ENCODE measurements around the gene MTMR2.
A peak's percentile ranks its signal among the peaks of the same experiment; 100 is the strongest.

The MTMR2 gene

DNA sequence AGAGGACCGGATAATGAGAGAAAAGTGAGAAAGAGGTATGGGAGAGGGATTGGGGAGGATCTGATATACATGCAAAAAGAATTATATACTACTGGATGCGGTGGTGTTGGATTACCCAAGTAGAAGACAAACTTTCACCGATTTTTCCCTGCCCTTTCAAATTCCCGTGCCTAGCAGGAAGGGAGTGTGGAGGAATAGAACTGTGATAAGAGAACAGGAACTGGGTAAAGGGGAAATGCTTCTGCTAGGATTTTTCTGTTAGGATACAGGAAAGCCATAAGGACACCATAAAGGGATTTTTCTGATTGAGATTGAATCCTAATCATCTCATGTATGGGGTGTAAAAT, 480 bp upstream of the MTMR2 start:
- TF ChIP-seq ZNF274 (IDR thresholded peaks at IDR 0.05; ENCODE audit: low read depth, low read length), result no peak
- H3K4me3 ChIP-seq (ENCODE audit: low read length), result peak overlapping the region; percentile 95

DNA sequence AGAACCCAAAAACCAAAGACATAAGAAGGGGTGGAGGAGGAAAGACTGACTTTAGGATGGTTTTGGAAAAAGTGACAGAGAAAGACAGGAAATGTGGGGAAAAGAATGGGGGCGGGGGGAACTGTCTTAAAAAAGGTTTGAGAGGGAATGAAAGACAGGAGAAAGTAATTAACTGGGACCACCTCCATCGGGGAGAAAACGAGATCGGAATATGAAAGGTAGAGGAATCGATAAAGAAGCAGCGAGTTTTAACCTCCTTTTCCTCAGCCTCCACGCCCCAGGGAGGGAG, 524 bp downstream of the MTMR2 start:
- peak overlapping the region; percentile 95 for H3K4me3 ChIP-seq (ENCODE audit: low read length)
- TF ChIP-seq ZNF274 (IDR thresholded peaks at IDR 0.05; ENCODE audit: low read depth, low read length), result no peak

DNA sequence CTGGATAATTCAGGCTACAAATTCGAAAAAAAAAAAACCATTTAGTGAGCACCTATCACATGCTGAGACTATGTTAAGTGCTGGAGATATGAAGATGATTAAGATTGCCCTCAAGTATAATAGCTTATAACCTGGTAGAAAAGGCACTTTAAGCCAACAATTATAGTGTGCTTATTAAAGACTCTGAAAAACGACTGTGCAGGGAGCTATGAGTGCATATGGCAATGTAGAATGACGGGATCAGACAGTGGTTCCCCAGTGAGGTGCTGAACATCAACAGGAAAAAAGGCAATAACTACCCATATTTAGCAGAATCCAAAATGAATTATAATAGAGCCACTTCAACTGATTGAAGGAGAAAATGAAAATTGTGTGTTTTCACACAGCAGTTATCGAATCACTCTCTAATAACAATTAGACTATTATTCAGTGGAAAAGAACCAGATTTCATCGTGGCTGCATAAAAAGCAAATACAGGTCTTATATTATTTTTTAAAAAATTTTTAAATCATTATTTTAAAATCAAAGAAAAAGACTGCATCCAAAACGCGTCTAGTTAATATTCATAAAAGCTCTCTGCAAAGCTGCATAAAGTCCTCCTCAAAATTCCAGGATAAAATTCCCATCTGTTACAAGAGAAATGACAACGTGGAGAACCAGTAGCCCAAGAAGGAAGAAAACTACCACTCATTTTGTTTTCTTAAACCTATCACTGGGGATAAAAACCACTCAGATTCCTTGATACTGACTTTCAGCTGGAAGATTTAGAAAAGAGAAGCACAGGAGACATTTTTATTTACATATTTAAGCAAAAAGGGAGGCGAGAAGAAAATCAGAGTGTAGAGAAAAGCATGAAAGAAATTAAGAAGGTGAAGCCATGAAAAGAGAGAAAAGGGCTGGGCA, 1.1 kb downstream of the MTMR2 start:
- TF ChIP-seq ZNF274 (IDR thresholded peaks at IDR 0.05; ENCODE audit: low read depth, low read length), result no peak
- peak overlapping the region; percentile 95 for H3K4me3 ChIP-seq (ENCODE audit: low read length)

DNA sequence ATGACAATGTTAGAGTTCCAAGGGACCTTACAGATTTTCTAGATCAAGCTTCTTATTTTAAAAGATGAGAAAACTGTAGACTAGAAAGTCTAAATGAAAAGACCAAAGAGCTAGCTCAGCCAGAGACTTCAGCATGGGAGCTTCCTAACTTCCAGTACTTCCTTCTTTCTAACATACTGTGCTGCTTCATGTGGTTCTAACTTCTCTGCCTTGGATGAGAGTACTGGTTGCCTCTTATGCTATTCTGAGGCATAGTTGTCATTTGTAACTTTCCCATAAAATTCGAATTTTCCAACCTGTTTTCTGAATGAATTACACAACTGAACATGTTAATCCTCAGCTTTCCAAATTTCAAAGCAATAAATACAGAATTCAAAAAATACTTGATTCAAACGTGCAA, 1.8 kb downstream of the MTMR2 start:
- H3K4me3 ChIP-seq (ENCODE audit: low read length), result no peak overlapping the region
- TF ChIP-seq ZNF274 (IDR thresholded peaks at IDR 0.05; ENCODE audit: low read depth, low read length), result no peak

DNA sequence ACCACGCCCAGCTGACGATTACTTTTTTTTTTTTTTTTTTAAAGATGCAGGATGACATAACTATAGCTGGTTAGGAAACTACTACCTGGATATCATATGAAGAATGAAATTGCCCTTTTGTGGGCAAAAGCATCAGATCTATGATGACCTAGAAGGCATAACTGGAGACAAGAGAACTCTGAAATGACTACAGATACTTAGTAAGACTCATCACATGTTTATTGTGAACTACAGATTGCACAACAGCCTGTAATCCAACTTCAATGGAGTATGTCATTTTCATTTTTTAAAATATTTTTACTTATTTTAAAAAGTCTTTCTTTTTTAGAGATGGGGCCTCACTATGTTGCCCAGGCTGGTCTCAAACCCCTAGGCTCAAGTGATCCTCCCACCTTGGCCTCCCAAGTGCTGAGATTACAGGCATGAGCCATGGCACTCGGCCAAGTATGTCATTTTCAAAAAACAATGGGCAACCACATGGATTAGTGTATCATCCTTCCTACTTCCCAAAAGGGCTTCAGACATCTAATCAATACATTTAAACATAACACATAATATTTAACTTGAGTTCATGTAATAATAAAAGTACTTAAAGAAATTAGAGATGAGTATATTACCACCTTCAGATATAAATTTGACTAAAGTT, 3.3 kb downstream of the MTMR2 start:
- no peak overlapping the region for H3K4me3 ChIP-seq (ENCODE audit: low read length)
- TF ChIP-seq ZNF274 (IDR thresholded peaks at IDR 0.05; ENCODE audit: low read depth, low read length), result no peak

DNA sequence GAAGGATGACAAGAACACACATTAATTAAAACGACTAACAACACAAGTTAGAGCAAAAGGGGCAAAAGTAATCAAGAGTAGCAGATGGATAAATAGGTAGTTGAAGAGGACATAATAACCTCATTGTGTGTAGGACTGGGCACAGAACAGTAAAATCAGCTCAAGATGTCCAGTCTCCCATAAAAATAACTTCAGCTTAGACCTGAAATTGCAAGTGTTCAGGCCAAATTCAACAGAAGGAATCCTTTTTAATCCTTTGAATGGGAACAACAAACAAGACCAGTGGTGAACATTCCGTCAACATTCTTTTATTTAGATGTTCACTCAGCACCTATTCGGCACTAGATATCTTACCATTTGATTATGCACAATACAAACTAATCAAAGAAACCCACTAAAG, 4.4 kb downstream of the MTMR2 start:
- no peak overlapping the region for H3K4me3 ChIP-seq (ENCODE audit: low read length)

DNA sequence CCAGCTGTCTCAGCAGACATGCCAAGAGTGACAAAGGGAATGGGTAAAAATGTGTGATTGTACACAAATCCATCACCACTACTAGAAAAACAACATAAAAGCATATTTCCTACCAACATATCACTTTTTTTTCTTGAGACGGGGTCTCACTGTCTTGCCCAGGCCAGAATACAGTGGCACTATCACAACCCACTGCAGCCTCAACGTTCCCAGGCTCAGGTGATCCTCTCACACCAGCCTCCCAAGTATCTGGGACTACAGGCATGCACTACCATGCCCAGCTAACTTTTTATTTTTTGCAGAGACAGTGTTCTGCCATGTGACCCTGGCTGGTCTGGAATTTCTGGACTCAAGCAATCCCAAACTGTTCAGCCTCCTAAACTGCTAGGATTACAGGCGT, 5.2 kb downstream of the MTMR2 start:
- TF ChIP-seq ZNF274 (IDR thresholded peaks at IDR 0.05; ENCODE audit: low read depth, low read length), result no peak
- no peak overlapping the region for H3K4me3 ChIP-seq (ENCODE audit: low read length)

More for the DNA sequence above, 4.4 kb downstream of the MTMR2 start:
- no peak for TF ChIP-seq ZNF274 (IDR thresholded peaks at IDR 0.05; ENCODE audit: low read depth, low read length)

DNA sequence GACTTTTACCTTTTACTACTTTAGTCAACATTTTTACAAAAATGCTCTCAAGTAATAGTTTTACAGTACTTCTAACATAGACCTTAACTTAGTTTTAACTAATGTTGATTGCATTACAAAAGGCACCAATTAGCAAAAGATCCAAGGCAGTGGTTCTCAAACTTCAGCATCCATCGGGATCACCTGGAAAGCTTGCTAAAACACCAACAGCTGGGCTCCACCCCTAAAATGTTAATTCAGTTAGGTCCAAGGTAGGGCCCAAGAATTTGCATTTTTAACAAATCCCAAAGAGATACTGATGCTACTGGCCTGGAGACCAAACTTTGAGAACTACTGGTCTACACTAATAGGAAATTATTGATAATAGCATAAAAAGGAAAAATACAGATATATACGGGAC, 5.9 kb downstream of the MTMR2 start:
- H3K4me3 ChIP-seq (ENCODE audit: low read length), result no peak overlapping the region
- no peak for TF ChIP-seq ZNF274 (IDR thresholded peaks at IDR 0.05; ENCODE audit: low read depth, low read length)

DNA sequence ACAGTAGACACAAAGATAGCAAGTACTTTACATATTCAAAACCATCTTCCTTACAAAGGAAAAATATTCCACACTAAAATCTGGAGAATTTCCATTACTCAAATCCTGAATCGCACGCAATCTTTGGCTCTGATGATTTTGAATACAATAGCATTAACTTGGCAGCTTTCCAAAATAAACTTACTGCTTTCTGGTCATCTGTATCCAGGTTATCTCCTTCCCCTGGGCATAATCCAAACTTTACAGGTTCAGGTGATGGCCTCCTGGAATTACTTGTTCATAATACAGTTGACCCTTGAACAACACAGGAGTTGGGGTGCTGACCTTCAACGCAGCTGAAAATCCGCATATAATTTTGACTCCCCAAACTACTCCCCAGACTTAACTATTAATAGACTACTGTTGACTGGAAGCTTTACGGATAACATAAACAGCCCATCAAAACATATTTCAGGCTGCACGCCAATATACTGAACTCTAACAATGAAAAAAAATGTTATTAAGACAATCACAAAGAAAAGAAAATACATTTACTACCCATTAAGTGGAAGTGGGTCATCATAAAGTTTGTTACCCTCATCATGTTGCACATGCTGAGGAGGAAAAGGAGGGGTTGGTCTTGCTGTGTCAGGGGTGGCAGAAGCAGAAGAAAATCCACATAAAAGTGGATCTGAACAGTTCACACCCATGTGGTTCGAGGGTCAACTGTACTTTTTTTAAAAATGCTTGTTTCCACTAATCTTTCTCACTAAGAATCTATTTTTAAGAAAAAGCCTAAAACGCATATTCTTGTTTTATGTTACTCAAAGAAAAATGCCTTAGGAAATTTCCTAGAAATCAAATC, 6.5 kb downstream of the MTMR2 start:
- TF ChIP-seq ZNF274 (IDR thresholded peaks at IDR 0.05; ENCODE audit: low read depth, low read length), result no peak
- H3K4me3 ChIP-seq (ENCODE audit: low read length), result no peak overlapping the region

DNA sequence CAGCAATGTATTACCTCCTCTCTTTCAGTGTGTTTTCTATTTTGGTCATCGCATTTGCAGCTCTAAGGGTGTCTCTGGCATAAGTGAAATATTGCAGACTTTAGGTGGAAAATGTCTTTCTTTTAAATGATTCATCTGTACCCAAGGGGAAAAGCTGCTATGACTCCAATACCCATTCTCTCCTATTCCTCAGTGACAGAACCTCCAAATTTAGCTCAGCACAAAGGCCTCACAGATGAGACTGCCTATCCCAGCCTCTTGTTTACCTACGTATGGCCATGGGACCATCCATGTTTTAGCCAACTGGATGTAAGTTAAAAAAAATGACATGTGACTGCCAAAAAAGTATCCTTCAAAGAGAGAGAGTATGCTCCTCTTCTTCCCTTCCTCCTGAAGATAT, 7.9 kb downstream of the MTMR2 start:
- no peak overlapping the region for H3K4me3 ChIP-seq (ENCODE audit: low read length)
- TF ChIP-seq ZNF274 (IDR thresholded peaks at IDR 0.05; ENCODE audit: low read depth, low read length), result no peak

DNA sequence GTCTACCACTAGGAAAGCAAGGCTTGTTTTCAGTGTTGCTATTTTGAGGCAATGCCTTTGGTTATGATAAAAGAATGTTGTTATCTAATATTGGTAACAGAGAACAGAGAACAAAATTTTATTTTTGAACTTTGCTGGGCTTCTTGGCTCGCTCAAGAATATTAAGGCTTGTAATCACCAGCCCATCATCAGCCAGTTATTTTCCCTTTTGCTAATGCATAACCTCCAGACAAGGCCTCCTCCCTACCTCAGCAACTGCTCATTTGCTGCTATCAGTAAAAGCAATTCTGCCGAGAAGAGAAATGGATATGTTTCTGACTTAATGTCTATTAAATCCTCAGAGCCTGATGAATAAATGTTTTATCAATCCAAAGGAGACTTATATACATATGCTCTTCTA, 8.9 kb downstream of the MTMR2 start:
- no peak for TF ChIP-seq ZNF274 (IDR thresholded peaks at IDR 0.05; ENCODE audit: low read depth, low read length)
- no peak overlapping the region for H3K4me3 ChIP-seq (ENCODE audit: low read length)

DNA sequence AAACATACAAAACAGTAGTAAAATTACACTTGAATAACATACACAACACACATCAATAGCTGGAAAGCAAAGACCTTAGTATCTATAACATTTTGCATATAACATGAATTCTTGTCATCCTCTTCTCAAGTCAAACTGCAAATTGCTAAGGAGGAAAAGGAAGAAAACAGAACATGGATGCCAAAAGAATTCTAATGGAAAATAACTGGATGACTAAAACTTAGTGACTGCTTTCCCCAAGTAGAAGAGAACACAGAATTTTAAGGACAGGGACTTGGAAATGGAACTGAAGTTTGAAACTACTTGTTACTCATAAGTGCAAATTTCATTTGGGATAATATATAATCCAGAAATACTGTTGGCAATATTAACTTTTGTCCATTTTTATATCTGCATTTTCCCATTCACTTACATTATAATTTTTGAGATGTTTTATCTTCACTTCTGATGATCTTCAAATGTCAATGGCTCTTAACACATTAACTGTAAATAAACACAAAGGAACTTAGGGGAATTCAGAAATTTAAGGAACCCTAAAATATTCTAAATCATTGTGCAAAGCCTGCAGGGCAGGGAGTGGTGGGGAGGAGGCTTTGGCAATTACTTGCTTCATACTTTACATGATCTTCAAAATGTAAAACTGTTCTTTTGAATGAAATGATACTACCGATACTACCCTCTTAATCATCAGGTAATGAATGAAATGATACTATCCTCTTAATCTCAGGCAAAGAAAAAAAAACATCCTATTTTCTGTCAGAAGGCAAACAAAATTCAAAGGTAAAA, 9.9 kb downstream of the MTMR2 start:
- TF ChIP-seq ZNF274 (IDR thresholded peaks at IDR 0.05; ENCODE audit: low read depth, low read length), result no peak
- no peak overlapping the region for H3K4me3 ChIP-seq (ENCODE audit: low read length)

DNA sequence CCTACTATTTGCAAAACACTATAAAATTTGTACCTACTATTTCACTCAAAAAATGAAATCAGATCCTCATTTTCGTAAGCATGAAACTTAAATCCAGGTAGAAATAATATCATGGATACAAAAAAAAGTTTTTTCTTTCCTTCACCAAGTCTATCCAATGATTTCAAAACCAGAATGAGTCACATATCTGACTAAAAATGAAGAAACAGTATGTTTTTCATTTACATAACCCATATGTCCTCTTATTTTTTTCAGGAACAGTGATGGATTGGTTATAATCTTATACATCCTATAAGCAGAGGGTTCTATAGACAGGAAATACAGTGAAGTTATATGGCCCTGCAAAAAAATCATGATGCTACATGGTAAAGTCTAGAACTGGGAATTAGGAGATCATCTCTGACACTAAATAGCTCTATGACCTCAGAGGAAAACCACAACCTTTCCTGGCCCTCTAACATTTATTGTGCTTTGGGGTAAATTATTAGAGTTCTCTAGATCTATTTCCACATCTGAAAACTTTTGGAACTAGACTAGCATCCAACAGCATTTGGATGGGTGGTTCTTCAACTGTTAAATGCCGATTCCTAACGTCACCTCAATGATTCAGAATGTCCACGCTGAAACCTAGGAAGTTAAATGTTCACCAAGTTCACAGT, 10.9 kb downstream of the MTMR2 start:
- H3K4me3 ChIP-seq (ENCODE audit: low read length), result no peak overlapping the region
- no peak for TF ChIP-seq ZNF274 (IDR thresholded peaks at IDR 0.05; ENCODE audit: low read depth, low read length)

DNA sequence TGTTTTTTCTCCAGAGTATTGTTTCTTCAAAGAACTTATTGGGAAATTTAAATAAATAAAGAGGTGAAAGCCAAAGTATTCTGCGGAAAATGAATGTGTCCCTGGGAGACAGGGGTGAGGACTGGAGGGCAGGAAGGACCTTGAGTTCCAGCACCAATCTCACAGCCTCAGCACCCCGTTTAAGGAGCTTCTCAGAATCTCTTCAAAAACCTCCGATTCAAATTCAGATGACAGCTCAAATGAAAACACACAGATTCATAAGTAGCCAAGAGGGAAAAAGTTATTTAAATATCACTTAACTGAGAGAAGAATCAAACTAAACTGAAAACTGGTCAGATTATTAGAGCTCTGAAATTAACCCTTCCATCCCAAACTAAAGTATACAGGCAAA, 12.5 kb downstream of the MTMR2 start:
- no peak for TF ChIP-seq ZNF274 (IDR thresholded peaks at IDR 0.05; ENCODE audit: low read depth, low read length)
- H3K4me3 ChIP-seq (ENCODE audit: low read length), result no peak overlapping the region
